Suprapubic skin (tissue), 4 donors: Measurements from ENCODE around the gene COPS7A.

ENCODE experiments used
- EP300 ChIP-seq: sonication (generic); formaldehyde crosslinking; IDR thresholded peaks from one replicate; pipeline ENCODE4 v1.6.1; 2017; ENCODE audit warnings: antibody characterized with exemption
- POLR2AphosphoS5 ChIP-seq, 3 donors: sonication (generic); formaldehyde crosslinking; IDR thresholded peaks; one replicate each; pipeline ENCODE4 v1.6.1; 2017; ENCODE audit warnings: antibody characterized with exemption in 3 of 3
- TF ChIP-seq, protein P1 (sequence below), 2 donors: fragments of 200-600 bp in 1 of 2; fragments of 450-650 bp in 1 of 2; sonication (generic) in 1 of 2; IDR thresholded peaks; one replicate each; pipeline ENCODE4 v1.5.1; 2016 to 2019; ENCODE audit warnings: antibody characterized with exemption in 2 of 2, mild to moderate bottlenecking in 1 of 2, moderate library complexity in 1 of 2

- TF ChIP-seq EP300 (no peak), POLR2AphosphoS5 (IDR thresholded peaks at IDR 0.05) (no peak)
- TF ChIP-seq, protein P1, sequence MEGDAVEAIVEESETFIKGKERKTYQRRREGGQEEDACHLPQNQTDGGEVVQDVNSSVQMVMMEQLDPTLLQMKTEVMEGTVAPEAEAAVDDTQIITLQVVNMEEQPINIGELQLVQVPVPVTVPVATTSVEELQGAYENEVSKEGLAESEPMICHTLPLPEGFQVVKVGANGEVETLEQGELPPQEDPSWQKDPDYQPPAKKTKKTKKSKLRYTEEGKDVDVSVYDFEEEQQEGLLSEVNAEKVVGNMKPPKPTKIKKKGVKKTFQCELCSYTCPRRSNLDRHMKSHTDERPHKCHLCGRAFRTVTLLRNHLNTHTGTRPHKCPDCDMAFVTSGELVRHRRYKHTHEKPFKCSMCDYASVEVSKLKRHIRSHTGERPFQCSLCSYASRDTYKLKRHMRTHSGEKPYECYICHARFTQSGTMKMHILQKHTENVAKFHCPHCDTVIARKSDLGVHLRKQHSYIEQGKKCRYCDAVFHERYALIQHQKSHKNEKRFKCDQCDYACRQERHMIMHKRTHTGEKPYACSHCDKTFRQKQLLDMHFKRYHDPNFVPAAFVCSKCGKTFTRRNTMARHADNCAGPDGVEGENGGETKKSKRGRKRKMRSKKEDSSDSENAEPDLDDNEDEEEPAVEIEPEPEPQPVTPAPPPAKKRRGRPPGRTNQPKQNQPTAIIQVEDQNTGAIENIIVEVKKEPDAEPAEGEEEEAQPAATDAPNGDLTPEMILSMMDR (IDR thresholded peaks at IDR 0.05) = no peak
Measured at GRCh38 chr12:6765048-6765633, 41.3 kb downstream of the COPS7A start.
